WTC11 (cell line): ENCODE data around the gene ZACN. TPM values are rescaled to one million over a fixed set of nuclear protein-coding genes. Genes with fewer than 3 reads are reported as not detected.

Experiments
- ATAC-seq: fragments of 200-7000 bp; cut with Tn5 transposase; 2 replicates; pipeline ENCODE4 v1.10.0; 2021; ENCODE audit warnings: mild to moderate bottlenecking, moderate library complexity
- CTCF ChIA-PET: fragments of 300-600 bp; sonication (Branson Sonifier 250); formaldehyde crosslinking; loops from one replicate; lab custom pipeline; 2021; ENCODE audit warnings: antibody characterized with exemption; lab: Charles Lee
- POLR2A ChIA-PET: fragments of 350-600 bp; sonication (Branson Sonifier 250); formaldehyde crosslinking; loops from one replicate; lab custom pipeline; 2021; ENCODE audit warnings: antibody characterized with exemption; lab: Charles Lee
- DNase-seq: peaks from one replicate; pipeline ENCODE4 v3.0.0; 2021; ENCODE audit warnings: low spot score
- H3K27ac Mint-ChIP-seq: 2 replicates; pipeline ENCODE4 v1.8.0; 2021; ENCODE audit warnings: mixed read lengths
- H3K27me3 Mint-ChIP-seq: 2 replicates; pipeline ENCODE4 v1.8.0; 2021; ENCODE audit warnings: low read depth, mild to moderate bottlenecking, moderate library complexity, mixed read lengths
- H3K36me3 Mint-ChIP-seq: 2 replicates; pipeline ENCODE4 v1.8.0; 2021; ENCODE audit warnings: mixed read lengths
- H3K4me1 Mint-ChIP-seq: 2 replicates; pipeline ENCODE4 v1.8.0; 2022; ENCODE audit warnings: mixed read lengths
- H3K4me3 Mint-ChIP-seq: 2 replicates; pipeline ENCODE4 v1.8.0; 2021; ENCODE audit warnings: mild to moderate bottlenecking, moderate library complexity, mixed read lengths
- H3K9me3 Mint-ChIP-seq: 2 replicates; pipeline ENCODE4 v1.8.0; 2021; ENCODE audit warnings: mixed read lengths
- AR ChIP-seq: fragments of 250-450 bp; sonication (Bioruptor Pico); IDR thresholded peaks from 2 replicates; pipeline ENCODE4 v1.9.0; 2021; ENCODE audit warnings: mild to moderate bottlenecking
- CBFB ChIP-seq: sonication (generic); formaldehyde crosslinking; IDR thresholded peaks from 2 replicates; pipeline ENCODE4 v1.8.1; 2022; ENCODE audit warnings: mild to moderate bottlenecking, low read depth, missing genetic modification reagents
- CDX4 ChIP-seq: fragments of 250-450 bp; sonication (Bioruptor Pico); IDR thresholded peaks from 2 replicates; pipeline ENCODE4 v1.9.0; 2021; ENCODE audit warnings: moderate library complexity, mild to moderate bottlenecking, inconsistent platforms, borderline replicate concordance
- E2F4 ChIP-seq: sonication (generic); formaldehyde crosslinking; IDR thresholded peaks from 2 replicates; pipeline ENCODE4 v1.8.1; 2022; ENCODE audit warnings: low read depth, mild to moderate bottlenecking, moderate library complexity, missing genetic modification reagents, borderline replicate concordance
- EMX1 ChIP-seq: fragments of 250-450 bp; sonication (Bioruptor Pico); IDR thresholded peaks from 2 replicates; pipeline ENCODE4 v1.8.0; 2021; ENCODE audit warnings: mild to moderate bottlenecking
- ESRRA ChIP-seq: sonication (generic); formaldehyde crosslinking; IDR thresholded peaks from 2 replicates; pipeline ENCODE4 v1.8.1; 2022; ENCODE audit warnings: mild to moderate bottlenecking, missing genetic modification reagents, borderline replicate concordance
- ETV6 ChIP-seq: sonication (generic); formaldehyde crosslinking; IDR thresholded peaks from 2 replicates; pipeline ENCODE4 v1.8.1; 2022; ENCODE audit warnings: mild to moderate bottlenecking, missing genetic modification reagents
- HMGXB4 ChIP-seq: sonication (generic); formaldehyde crosslinking; IDR thresholded peaks from 2 replicates; pipeline ENCODE4 v1.8.1; 2023; ENCODE audit warnings: mild to moderate bottlenecking, moderate library complexity, missing genetic modification reagents
- NFATC4 ChIP-seq: fragments of 250-450 bp; sonication (Bioruptor Pico); IDR thresholded peaks from 2 replicates; pipeline ENCODE4 v1.9.0; 2021; ENCODE audit warnings: mild to moderate bottlenecking
- NR2C2 ChIP-seq: sonication (generic); formaldehyde crosslinking; IDR thresholded peaks from 2 replicates; pipeline ENCODE4 v1.8.0; 2022; ENCODE audit warnings: mild to moderate bottlenecking, missing genetic modification reagents
- STAT6 ChIP-seq: sonication (generic); formaldehyde crosslinking; conservative IDR thresholded peaks from 2 replicates; pipeline ENCODE4 v1.8.1; 2023; ENCODE audit warnings: mild to moderate bottlenecking, low read depth, missing genetic modification reagents, moderate library complexity
- ZBTB21 ChIP-seq: sonication (generic); formaldehyde crosslinking; IDR thresholded peaks from 2 replicates; pipeline ENCODE4 v1.8.1; 2023; ENCODE audit warnings: mild to moderate bottlenecking, missing genetic modification reagents, borderline replicate concordance
- ZBTB43 ChIP-seq: sonication (generic); formaldehyde crosslinking; IDR thresholded peaks from 2 replicates; pipeline ENCODE4 v1.8.1; 2023; ENCODE audit warnings: mild to moderate bottlenecking, missing genetic modification reagents
- ZMAT4 ChIP-seq: fragments of 250-450 bp; sonication (Bioruptor Pico); IDR thresholded peaks from 2 replicates; pipeline ENCODE4 v1.9.0; 2021; ENCODE audit warnings: mild to moderate bottlenecking
- ZNF121 ChIP-seq: sonication (generic); formaldehyde crosslinking; IDR thresholded peaks from 2 replicates; pipeline ENCODE4 v1.8.0; 2023; ENCODE audit warnings: missing genetic modification reagents
- ZNF281 ChIP-seq: sonication (generic); formaldehyde crosslinking; IDR thresholded peaks from 2 replicates; pipeline ENCODE4 v1.8.0; 2023; ENCODE audit warnings: mild to moderate bottlenecking, missing genetic modification reagents
- ZNF416 ChIP-seq: fragments of 250-450 bp; sonication (Bioruptor Pico); IDR thresholded peaks from 2 replicates; pipeline ENCODE4 v1.9.0; 2021; ENCODE audit warnings: mild to moderate bottlenecking, inconsistent platforms
- ZNF512 ChIP-seq: sonication (generic); formaldehyde crosslinking; IDR thresholded peaks from 2 replicates; pipeline ENCODE4 v1.8.1; 2022; ENCODE audit warnings: missing genetic modification reagents, borderline replicate concordance
- total RNA-seq: library from RNA; stranded (reverse); gene quantifications from 3 replicates; pipeline ENCODE4 v1.2.3, GENCODE V29; 2021

ZACN gene
- total RNA-seq, 1 experiment from 2014 or later, result 0.28 TPM

GRCh38 chr17:76104896-76105231, 25.9 kb downstream of the ZACN start:
- DNase-seq (no peak), ATAC-seq (no peak)
- Mint-ChIP-seq H3K4me1 (peaks cover 28% of the 10 kb centered on the region), H3K36me3 (peaks cover 16% of the 10 kb centered on the region), H3K27me3 (no peaks in the 10 kb centered on the region; the same call in 1 of the 2 replicates), H3K9me3 (no peaks in the 10 kb centered on the region), H3K4me3 (no peak overlapping the region), H3K27ac (peak overlapping the region; percentile 97; the same call in 1 of the 2 replicates)
- POLR2A ChIA-PET, result no interaction called here
- no peak for TF ChIP-seq E2F4 (CRISPR knock-in tag)
- TF ChIP-seq CDX4 (CRISPR knock-in tag), result no peak
- TF ChIP-seq ZNF121, result no peak
- no peak for TF ChIP-seq ZMAT4
- TF ChIP-seq ESRRA (CRISPR knock-in tag), result no peak
- no peak for TF ChIP-seq ZNF512 (CRISPR knock-in tag)
- no peak for TF ChIP-seq EMX1
- TF ChIP-seq ZNF416 (CRISPR knock-in tag), result no peak
- CTCF ChIA-PET, result interaction anchor here (1.0 to 3.0 kb wide), 5 partner anchors 20 to 199 kb away, joined by 3 to 19 read pairs (median 3); no protein-coding TSS in a partner anchor

GRCh38 chr17:76106703-76107102, 27.7 kb downstream of the ZACN start:
- peaks cover 31% of the 10 kb centered on the region for H3K4me1 Mint-ChIP-seq
- peak overlapping the region; percentile 44; the same call in 1 of the 2 replicates for H3K4me3 Mint-ChIP-seq
- no peaks in the 10 kb centered on the region for H3K9me3 Mint-ChIP-seq
- POLR2A ChIA-PET, result interaction anchor here (1.2 to 1.3 kb wide), 2 partner anchors 13 to 166 kb away, joined by 4 to 5 read pairs; no protein-coding TSS in a partner anchor
- DNase-seq, result no peak
- ATAC-seq, result no peak
- H3K27me3 Mint-ChIP-seq, result no peaks in the 10 kb centered on the region; the same call in 1 of the 2 replicates
- H3K36me3 Mint-ChIP-seq, result peaks cover 4% of the 10 kb centered on the region
- H3K27ac Mint-ChIP-seq, result peak overlapping the region; percentile 96
- CTCF ChIA-PET, result interaction anchor here (0.6 to 4.1 kb wide), 19 partner anchors 15 to 277 kb away, joined by 3 to 28 read pairs (median 5); partner anchors contain the start of genes CDK3 and UBALD2
- TF ChIP-seq NFATC4, result no peak
- TF ChIP-seq EMX1, result no peak
- no peak for TF ChIP-seq CBFB (CRISPR knock-in tag)
- TF ChIP-seq STAT6 (CRISPR knock-in tag), result no peak
- no peak for TF ChIP-seq AR (CRISPR knock-in tag)
- no peak for TF ChIP-seq ZBTB21 (CRISPR knock-in tag)
- TF ChIP-seq NR2C2 (CRISPR knock-in tag), result no peak
- TF ChIP-seq ZNF281 (CRISPR knock-in tag), result no peak
- TF ChIP-seq HMGXB4 (CRISPR knock-in tag), result no peak
- TF ChIP-seq ETV6 (CRISPR knock-in tag), result no peak
- TF ChIP-seq ZBTB43 (CRISPR knock-in tag), result no peak
- no peak for TF ChIP-seq ZMAT4
